Activated naive CD4-positive, alpha-beta T cell treated with anti-CD3 and anti-CD28 coated beads, Interleukin-2, amount 50 U/mL, for 72 hours (primary cell): ENCODE measurements around the gene REXO1. TPM values are rescaled to one million over a fixed set of nuclear protein-coding genes. Genes with fewer than 3 reads are reported as not detected.

Source experiments
- ATAC-seq, 2 donors: fragments of 150-1000 bp; cut with Tn5 transposase; 2 replicates each; pipeline ENCODE4 v1.10.0; 2021; ENCODE audit warnings: mild to moderate bottlenecking in 2 of 2, moderate library complexity in 2 of 2
- DNase-seq, 2 donors: peaks; one replicate each; pipeline ENCODE4 v3.0.0; 2021 to 2022; ENCODE audit warnings: low spot score in 2 of 2
- H3K27ac Mint-ChIP-seq, 2 donors: one replicate each; pipeline ENCODE4 v1.8.0; 2022; ENCODE audit warnings: mild to moderate bottlenecking in 2 of 2, mixed read lengths in 2 of 2
- H3K36me3 Mint-ChIP-seq, 2 donors: one replicate each; pipeline ENCODE4 v1.8.0; 2022; ENCODE audit warnings: mixed read lengths in 2 of 2
- H3K9me3 Mint-ChIP-seq, 2 donors: one replicate each; pipeline ENCODE4 v1.8.0; 2022; ENCODE audit warnings: mixed read lengths in 2 of 2
- total RNA-seq, 2 donors: library from RNA; stranded (reverse); gene quantifications; one replicate each; pipeline ENCODE4 v1.2.3, GENCODE V29; 2022

The REXO1 gene
- total RNA-seq, 2 donors from 2014 or later = 35.5 to 44.5 TPM

DNA sequence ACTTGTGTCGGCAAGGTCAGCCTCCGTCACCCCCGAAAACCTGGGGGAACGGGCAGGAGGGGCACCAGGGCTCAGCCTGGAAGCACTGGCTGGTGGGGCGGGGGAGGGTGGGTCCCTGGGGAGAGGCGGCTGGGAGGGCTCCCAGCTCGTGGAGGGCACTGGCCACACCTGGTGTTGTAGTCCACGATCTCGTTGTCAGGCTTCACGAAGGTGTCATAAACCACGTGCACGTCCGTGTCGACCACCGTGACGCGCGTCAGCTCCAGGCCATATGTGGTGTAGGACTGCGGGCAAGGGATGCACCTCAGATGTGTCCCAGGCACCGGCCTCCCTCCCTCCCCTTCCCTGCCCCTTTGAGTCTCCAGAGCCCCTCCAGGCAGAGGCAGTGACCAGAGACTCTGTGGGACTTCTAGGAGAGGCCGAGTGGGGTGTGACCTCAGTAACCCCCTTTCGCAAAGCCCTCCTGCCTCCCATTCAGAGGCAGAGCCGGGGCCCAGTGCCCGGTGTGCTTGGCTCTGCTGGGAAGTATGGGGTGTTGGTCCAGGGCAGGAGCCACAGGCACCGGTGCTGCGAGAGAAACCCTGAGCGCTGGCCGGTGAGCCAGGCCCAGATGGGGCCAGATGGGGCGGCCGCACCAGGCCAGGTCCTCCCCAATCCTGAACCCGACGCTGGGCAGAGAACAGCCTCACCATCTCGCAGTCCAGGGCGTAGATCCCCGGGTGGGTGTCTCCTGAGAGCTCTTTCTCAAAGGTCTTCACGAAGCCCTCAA lies 31.6 kb downstream of the REXO1 start:
- peaks cover 0 to 5% of the 10 kb centered on the region in 2 donors for H3K36me3 Mint-ChIP-seq
- H3K27ac Mint-ChIP-seq = no peak overlapping the region
- no peaks in the 10 kb centered on the region for H3K9me3 Mint-ChIP-seq
- no peak for DNase-seq
- no peak for ATAC-seq

DNA sequence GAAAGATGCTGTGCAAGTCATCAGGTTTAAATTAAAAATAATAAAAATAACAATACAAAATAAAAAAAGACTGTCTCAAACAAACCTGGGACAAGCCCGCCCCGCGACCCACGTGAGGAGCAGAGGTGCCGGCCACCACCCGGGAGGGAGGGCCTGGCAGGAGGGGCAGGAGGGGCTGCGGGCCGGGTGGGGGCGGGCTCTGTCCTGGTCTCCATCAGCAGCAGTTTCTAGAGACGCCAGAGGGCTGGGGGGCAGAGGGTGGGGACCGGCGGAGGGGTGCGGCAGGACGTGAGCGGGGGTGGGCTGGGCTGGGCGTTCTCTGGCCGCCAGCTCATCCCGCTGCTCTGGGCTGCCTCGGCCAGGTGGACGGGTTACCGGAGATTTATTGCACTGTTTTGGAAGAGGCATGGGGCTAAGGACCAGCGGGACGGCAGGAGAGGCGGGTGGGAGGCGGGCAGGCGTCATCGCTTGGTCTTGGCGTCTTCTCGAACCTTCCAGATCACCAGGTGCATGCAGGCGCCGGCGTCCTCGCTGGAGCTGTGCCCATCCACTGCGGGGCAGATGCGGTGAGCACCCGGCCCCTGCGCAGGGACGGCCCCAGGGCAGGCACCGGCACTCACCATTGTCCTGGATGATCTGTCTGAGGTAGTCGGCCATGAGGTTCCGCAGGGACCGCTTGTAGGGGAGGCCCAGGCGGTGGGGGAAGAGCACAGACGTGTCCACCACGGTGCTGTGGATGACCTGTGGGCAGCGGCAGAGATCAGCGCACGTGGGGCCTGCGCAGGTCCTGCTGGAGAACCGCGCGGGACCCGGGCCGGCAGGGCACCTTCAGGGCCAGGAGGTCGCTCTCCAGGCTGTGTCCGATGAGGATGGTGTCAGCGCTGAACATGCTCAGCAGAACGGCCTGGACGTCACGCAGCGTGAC lies 32.4 kb downstream of the REXO1 start:
- ATAC-seq (no peak), DNase-seq (no peak)
- Mint-ChIP-seq H3K9me3 (no peaks in the 10 kb centered on the region), H3K36me3 (peaks cover 0 to 5% of the 10 kb centered on the region in 2 donors), H3K27ac (no peak overlapping the region)

DNA sequence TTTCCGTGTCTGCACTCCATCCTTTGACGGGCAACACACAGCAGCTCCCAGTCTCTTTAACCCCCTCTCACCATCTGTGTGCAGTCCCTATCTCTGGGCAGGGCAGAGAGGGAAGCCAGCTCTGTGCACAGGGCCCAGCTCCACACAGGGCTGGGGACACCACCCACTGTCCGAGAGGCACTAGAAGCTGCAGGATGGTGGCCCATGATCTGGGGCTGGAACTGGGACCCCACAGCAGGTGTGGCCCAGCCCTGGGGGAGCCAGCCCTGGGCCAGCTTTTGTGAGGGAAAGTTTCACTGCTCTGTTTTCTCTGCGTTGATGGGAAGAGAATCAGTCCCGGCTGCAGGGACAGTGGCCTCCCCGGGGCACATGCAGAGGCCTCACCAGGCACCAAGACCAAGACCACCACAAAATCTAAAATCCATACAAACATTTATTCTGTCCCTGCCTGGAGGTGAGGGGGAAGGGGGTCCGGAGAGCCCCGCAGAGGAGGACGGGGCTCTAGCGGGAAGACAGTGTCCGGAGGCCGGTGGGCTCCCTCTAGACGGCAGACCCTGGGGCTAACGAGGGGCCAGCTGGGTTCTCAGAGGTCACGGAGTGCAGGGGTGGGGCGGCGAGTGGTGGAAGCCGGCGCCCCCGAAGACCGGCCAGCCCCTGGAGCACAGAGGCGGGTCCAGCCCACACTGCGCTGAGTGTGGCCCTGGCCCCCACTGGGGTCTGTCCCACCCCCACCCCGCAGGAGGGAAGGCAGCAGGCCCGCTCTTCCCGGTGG lies 33.3 kb downstream of the REXO1 start:
- Mint-ChIP-seq H3K9me3 (no peaks in the 10 kb centered on the region), H3K27ac (no peak overlapping the region), H3K36me3 (peaks cover 0 to under 1% of the 10 kb centered on the region in 2 donors)
- DNase-seq (no peak), ATAC-seq (no peak)

DNA sequence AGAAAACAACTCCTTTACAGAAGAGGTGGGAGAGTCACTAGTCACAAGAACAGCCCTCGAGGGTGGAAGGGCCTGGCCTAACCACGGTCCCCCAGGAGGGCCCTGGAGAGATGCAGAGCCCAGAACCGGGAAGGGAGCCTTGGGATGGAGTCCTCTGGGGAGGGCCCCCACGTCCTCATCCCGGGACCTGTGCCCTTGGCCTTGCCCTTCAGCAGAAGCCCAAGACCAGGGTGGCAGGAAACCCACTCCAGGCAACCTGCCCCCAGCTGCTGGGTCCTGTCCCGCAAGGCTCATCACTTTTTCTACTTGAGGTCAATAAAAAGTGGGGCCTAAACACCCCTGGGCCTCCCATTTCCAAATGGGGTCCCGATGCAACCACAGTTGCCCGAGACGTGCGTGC lies 33.9 kb downstream of the REXO1 start:
- H3K36me3 Mint-ChIP-seq = no peaks in the 10 kb centered on the region
- no peaks in the 10 kb centered on the region for H3K9me3 Mint-ChIP-seq
- no peak overlapping the region for H3K27ac Mint-ChIP-seq
- no peak for DNase-seq
- no peak for ATAC-seq

DNA sequence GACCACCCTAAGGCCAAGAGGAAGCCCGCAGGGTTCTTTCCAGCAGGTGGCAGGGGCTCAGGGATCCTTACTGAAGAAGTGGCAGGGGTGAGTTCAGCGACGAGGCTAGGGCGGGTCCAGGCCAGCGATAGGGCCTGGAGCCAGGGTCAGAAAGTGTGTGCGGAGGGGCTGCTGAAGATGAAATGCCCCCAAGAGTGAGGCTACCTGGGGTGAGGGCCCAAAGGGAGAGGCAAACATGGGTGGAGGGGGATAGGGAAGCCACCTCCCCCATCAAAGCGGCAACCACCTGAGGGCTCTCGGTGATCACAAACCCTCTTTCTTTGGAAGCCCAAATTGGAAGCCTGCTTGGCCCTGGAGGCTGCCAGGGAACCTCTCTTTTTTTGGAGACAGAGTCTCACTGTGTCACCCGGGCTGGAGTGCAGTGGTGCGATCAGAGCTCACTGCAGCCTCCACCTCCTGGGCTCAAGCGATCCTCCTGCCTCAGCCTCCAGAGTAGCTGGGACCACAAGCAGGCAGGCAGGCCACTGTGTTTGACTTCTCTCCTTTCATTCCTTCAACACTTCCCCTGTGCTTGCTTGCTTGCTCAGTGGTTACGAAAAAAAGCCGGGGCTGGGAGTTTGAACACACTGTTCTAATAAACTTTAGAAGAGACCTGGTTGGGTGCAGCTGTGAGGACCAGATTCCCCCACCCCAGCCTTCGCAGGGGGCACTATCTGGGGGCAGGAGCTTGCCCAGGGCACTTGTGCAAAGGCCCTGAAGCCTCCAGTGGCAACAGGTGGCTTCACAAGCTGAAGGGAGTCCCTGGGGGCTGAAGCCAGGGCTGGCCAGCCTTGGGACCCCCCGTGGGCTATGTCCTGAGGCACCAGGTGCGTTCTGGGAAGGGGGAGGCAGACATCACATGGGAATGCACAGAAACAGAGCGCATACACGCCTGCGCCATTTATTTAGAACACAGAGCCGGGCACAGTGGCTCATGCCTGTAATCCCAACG lies 34.8 kb downstream of the REXO1 start:
- ATAC-seq (no peak), DNase-seq (no peak)
- Mint-ChIP-seq H3K27ac (peak overlapping the region; percentile 66 to 86), H3K9me3 (no peaks in the 10 kb centered on the region), H3K36me3 (no peaks in the 10 kb centered on the region)

DNA sequence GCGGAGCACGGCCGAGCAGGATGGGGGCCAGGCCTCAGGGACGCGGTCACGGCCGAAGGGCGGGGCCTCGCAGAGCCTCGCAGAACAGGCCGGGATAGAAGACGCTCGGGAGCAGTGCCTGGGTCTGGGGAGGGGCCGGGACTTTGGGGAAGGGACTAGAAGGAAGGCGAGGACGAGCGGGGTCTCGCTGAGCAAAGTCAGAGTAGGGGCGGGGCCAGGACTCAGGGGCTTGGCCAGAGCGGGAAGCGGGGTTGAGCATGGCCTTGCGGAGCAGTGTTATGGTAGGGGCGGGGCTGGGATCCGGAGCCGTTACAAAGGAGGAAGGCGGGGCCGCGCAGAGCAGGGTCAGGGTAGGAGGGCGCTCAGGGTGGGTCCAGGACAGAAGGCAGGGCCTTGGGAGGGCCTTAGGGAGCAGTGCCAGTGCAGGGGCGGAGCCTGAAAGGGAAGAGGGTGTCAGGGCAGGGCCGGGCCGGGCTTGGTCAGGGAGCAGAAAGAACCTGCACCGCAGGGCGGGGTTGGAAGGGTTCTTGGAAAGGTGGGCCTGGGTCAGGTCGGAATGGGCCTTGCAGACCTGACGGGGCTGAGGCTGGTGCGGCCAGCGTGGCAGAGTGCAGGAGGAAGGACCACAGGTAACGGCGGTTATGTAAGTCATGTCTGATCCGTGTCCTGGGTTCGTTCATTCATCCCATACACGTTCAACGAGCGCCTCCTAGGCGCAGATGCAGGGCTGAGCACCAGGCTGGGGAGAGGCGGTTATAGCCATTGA lies 35.7 kb downstream of the REXO1 start:
- ATAC-seq (peak; percentile 84 to 91), DNase-seq (peak; percentile 88 to 89)
- Mint-ChIP-seq H3K27ac (peak overlapping the region; percentile 66 to 86), H3K36me3 (no peaks in the 10 kb centered on the region), H3K9me3 (no peaks in the 10 kb centered on the region)

DNA sequence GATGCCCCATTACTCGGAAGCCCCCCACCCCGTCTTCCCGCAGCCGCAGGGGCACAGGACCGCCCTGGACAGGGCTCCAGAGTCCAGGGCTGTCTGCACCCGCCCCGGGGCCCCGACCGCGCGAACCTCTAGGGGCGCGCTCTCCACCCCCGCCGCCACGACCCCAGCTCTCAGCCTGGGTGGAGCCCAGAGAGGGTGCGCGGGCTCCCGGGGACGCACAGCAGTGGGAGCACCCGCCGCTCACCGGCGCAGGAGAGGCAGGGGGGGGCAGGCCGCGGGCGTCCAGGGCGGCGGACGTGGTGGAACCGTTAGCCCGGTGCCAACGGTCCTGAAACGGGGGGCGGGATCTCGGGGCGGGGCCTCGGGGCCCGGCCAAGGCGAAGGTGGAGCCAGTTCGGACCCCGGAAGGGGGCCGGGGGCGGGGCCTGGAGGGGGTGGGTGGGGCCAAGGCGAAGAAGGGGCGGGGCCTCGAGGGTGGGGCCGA lies 36.3 kb downstream of the REXO1 start, which contains the start of gene ATP8B3:
ATP8B3 (minus strand) TSS at position 335 of the 484 bp plus-strand sequence. CDS start 540 bp downstream, outside the sequence.
- Mint-ChIP-seq H3K27ac (peak within 1 kb of the TSS; percentile 66 to 86), H3K9me3 (no peaks in the 10 kb centered on the region), H3K36me3 (no peaks in the 10 kb centered on the region)
- DNase-seq = peak in 1 of 2 donors; percentile 61
- peak; percentile 22 to 46 for ATAC-seq

DNA sequence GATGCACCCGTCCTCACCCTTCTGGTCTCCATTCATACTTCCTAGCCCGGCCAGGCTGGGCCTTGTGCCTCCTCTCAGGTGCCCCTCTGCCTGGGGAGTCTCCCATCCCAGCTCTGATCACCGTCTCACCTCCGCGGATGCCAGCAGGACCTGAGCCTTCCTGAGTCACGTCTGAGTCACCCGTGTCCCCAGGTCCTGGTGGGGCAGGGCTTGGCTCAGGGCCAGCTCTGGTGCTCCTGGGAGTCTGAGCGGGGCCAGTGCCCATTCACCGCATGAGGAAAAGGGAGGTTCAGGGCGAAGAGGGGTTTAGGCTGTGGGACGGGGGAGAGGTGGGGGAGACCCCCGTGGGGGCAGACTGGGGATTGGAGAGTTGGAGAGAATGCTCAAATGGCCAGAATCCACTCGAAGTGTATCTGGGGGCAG lies 36.8 kb downstream of the REXO1 start:
- H3K36me3 Mint-ChIP-seq = no peaks in the 10 kb centered on the region
- ATAC-seq = peak in 1 of 2 donors; percentile 49
- H3K27ac Mint-ChIP-seq = peak overlapping the region in 1 of 2 donors; percentile 63
- peak; percentile 51 to 84 for DNase-seq
- no peaks in the 10 kb centered on the region for H3K9me3 Mint-ChIP-seq

DNA sequence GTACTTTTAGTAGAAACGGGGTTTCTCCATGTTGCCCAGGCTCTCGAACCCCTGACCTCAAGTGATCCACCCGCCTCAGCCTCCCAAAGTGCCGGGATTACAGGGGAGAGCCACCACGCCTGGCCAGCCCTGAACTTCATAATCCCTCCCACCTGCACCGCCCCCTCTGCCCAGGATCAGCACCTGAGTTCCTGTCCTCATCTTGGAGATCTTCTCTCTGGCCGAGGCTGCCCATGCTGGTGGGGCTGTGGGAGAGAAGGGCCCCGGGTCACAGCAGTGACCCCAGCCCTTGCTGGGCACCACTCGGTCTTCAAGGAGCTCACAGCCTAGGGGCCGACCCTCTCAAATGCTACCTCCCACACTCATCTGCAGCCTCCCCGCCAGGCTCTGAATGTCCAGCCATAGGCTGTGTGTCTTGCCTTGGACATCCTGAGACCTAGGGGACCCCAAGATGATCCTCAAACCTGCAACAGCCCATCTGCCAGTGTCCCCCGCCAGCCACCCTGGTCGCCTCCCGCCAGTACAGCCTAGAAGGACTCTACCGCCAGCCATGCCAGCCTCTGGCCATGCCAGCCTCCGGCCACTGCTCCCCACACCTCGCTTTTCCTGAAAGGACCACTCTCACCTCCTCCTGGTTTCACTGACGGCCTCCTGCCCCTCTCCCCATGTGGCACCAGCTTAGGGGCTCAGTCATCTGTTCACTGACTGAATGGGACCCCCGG lies 37.7 kb downstream of the REXO1 start:
- ATAC-seq (no peak), DNase-seq (no peak)
- Mint-ChIP-seq H3K36me3 (no peaks in the 10 kb centered on the region), H3K9me3 (no peaks in the 10 kb centered on the region), H3K27ac (peak overlapping the region in 1 of 2 donors; percentile 44)

DNA sequence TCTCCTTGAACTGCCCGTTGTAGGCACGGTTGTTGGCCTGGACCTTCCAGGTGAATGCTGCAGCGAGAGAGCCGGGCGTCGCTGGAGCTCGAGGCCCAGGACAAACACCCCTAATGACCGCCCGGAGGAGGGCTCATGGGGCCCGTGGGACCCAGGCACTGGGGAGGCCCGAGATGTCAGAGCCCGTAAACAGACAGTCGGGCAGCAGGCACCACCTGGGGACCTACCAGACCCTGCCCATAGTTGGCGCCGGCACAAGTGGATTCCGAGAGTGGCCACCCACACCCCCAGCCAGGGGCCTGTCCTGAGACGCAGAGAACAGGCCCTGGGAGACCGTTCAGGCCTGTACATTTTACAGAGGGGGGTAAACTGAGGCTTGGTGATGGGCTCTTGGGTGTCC lies 38.6 kb downstream of the REXO1 start:
- H3K36me3 Mint-ChIP-seq = no peaks in the 10 kb centered on the region
- no peak for DNase-seq
- no peaks in the 10 kb centered on the region for H3K9me3 Mint-ChIP-seq
- no peak overlapping the region for H3K27ac Mint-ChIP-seq
- no peak for ATAC-seq

DNA sequence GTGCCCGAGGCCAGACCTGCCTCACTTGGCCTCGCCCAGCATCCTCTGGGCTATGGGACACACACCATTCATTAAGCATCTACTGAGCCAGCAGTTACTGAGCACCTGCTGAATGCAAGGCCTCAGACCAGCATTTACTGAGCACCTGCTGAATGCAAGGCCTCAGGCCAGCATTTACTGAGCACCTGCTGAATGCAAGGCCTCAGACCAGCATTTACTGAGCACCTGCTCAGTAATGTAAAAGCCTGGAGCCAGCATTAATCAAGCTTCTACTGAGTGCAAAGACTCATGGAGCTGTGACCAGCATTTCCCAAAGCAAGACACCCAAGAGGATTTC lies 39.9 kb downstream of the REXO1 start:
- ATAC-seq (no peak), DNase-seq (no peak)
- no peaks in the 10 kb centered on the region for H3K36me3 Mint-ChIP-seq
- H3K9me3 Mint-ChIP-seq = no peaks in the 10 kb centered on the region
- no peak overlapping the region for H3K27ac Mint-ChIP-seq

DNA sequence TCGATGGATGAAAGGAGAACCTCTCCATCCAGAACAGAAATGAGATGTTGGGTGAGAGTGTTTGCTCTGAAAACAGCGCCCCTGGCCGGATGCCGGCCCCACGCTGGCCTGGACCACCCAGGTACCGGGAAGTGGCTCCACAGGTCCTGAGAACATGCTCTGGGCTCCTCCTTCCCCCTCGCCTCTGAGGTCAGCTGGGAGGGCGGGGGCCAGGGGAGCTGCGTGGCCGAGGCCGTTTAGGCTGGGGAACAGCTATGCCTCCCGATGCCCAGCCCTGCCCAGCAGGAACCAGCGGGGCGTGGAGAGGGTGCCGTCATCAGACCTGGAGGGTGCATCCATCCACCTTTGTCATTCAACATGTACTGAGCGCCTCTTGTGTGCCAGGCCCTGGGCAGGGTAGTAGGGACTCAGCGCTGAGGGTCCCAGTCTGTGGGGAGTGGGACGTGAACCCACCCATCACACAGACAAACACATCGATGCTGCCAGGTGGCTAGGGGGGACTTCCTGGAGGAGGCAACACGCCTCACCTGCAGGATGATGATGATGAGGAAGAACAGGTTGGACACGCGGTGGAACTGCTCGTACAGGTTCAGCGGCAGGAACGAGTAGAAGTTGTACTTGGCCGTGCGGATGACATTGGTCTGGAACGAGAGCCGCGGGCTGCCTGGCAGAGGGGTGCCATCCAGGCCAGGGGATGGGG lies 40.4 kb downstream of the REXO1 start:
- ATAC-seq = no peak
- no peak for DNase-seq
- Mint-ChIP-seq H3K27ac (no peak overlapping the region), H3K9me3 (no peaks in the 10 kb centered on the region), H3K36me3 (no peaks in the 10 kb centered on the region)

DNA sequence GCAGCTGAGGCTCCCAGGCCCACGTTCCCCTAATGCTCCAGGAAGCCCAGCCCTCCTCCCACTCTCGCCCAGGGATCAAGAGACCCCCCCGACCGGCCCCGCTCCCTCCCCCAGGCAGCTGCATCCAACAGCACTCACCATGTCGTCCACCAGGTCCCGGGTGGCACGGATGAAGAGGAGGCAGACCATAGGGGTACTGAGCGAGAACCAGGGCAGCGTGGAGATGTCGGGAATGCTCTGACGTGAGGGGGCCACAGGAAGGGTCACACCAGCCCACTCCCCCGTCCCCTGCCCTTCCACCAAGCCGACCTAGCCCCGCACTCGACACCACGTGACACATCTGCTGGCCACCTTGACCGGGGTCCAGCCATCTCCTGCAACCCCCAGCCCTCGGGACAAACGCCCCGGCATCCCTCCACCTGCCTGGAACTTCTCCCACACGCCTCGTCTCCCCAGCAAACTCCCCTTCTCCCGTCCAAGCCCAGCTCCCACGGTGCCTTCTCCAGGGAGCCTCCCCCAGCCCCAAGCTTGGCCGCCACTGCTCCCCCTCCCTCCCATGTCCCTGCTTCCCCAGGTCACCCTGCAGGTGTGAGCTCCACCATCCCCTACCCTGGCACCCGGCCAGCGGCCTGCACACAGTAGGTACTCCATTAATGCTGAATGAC lies 41.1 kb downstream of the REXO1 start:
- Mint-ChIP-seq H3K36me3 (no peaks in the 10 kb centered on the region), H3K9me3 (no peaks in the 10 kb centered on the region), H3K27ac (no peak overlapping the region)
- DNase-seq (no peak), ATAC-seq (no peak)
